Upper lobe of left lung (tissue), 4 donors: ENCODE results near the gene KLHL29.

Experiments used
- EP300 ChIP-seq, 4 donors: sonication (generic); formaldehyde crosslinking; IDR thresholded peaks; one replicate each; pipeline ENCODE4 v1.5.1; 2017; ENCODE audit warnings: antibody characterized with exemption in 4 of 4, control low read depth in 2 of 4
- POLR2AphosphoS5 ChIP-seq, 2 donors: sonication (generic); formaldehyde crosslinking; IDR thresholded peaks; one replicate each; pipeline ENCODE4 v1.5.1; 2017; ENCODE audit warnings: antibody characterized with exemption in 2 of 2
- TF ChIP-seq, protein P1 (sequence below), 6 experiments: fragments of 450-650 bp in 4 of 6; fragments of 200-600 bp in 2 of 6; sonication (generic) in 2 of 6; IDR thresholded peaks; one replicate each; pipeline ENCODE4 v1.5.1; 2016 to 2019; ENCODE audit warnings: antibody characterized with exemption in 6 of 6

DNA sequence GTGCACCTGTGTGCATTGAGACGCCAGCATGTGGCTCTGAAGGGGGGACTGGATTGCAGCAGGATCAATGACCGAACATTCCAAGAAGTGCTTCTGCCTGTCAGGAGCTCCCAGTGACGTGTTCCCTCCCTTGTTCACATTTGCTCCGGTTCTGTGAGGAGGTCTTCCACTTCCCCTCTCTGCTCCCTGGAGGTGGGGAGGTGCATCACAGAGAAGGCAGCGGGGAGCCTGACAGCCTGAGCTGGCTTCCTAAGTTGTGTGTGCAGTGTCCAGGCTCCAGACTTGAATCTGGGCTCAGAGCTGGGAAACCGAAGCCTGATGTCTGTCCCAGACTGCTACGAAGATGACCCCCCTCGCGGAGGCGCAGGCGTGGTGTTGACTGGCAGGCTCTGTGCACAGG, 171.0 kb downstream of the KLHL29 start:
- TF ChIP-seq, protein P1, sequence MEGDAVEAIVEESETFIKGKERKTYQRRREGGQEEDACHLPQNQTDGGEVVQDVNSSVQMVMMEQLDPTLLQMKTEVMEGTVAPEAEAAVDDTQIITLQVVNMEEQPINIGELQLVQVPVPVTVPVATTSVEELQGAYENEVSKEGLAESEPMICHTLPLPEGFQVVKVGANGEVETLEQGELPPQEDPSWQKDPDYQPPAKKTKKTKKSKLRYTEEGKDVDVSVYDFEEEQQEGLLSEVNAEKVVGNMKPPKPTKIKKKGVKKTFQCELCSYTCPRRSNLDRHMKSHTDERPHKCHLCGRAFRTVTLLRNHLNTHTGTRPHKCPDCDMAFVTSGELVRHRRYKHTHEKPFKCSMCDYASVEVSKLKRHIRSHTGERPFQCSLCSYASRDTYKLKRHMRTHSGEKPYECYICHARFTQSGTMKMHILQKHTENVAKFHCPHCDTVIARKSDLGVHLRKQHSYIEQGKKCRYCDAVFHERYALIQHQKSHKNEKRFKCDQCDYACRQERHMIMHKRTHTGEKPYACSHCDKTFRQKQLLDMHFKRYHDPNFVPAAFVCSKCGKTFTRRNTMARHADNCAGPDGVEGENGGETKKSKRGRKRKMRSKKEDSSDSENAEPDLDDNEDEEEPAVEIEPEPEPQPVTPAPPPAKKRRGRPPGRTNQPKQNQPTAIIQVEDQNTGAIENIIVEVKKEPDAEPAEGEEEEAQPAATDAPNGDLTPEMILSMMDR (IDR thresholded peaks at IDR 0.05): no peak
- TF ChIP-seq EP300 (IDR thresholded peaks at IDR 0.05) (no peak), POLR2AphosphoS5 (IDR thresholded peaks at IDR 0.05) (no peak)
